ES-I3 (cell line): ENCODE results near the gene HOOK2.

Experiments used
- H3K36me3 ChIP-seq: 2 replicates; pipeline ENCODE4 v1.6.1; 2013; ENCODE audit warnings: mild to moderate bottlenecking, low read length, control low read depth, moderate library complexity; ENCODE audit not compliant: insufficient read depth
- H3K4me1 ChIP-seq: 2 replicates; pipeline ENCODE4 v1.6.1; 2013; ENCODE audit warnings: mild to moderate bottlenecking, control low read depth, low read length; ENCODE audit not compliant: insufficient read depth
- H3K9ac ChIP-seq: 2 replicates; pipeline ENCODE4 v1.6.1; 2013; ENCODE audit warnings: low read depth, mild to moderate bottlenecking, low read length, moderate library complexity
- H3K9me3 ChIP-seq: 2 replicates; pipeline ENCODE4 v1.6.1; 2013; ENCODE audit warnings: mild to moderate bottlenecking, low read length, moderate library complexity; ENCODE audit not compliant: control insufficient read depth, insufficient read depth

Gene HOOK2

GRCh38 chr19:12779162-12779993 is 4.0 kb upstream of the HOOK2 start:
- H3K9me3 ChIP-seq, result no peaks in the 10 kb centered on the region
- no peaks in the 10 kb centered on the region for H3K36me3 ChIP-seq
- peaks cover 4% of the 10 kb centered on the region; the same call in 1 of the 2 replicates for H3K4me1 ChIP-seq
- H3K9ac ChIP-seq, result peak overlapping the region; percentile 66

- peak overlapping the region; percentile 66 for H3K9ac ChIP-seq
- H3K36me3 ChIP-seq, result no peaks in the 10 kb centered on the region
- no peaks in the 10 kb centered on the region for H3K9me3 ChIP-seq
- peaks cover 4% of the 10 kb centered on the region; the same call in 1 of the 2 replicates for H3K4me1 ChIP-seq
Measured at GRCh38 chr19:12778905-12779161, 3.5 kb upstream of the HOOK2 start.

- H3K36me3 ChIP-seq, result no peaks in the 10 kb centered on the region
- no peaks in the 10 kb centered on the region; the same call in 1 of the 2 replicates for H3K4me1 ChIP-seq
- H3K9me3 ChIP-seq, result no peaks in the 10 kb centered on the region
- peak overlapping the region; percentile 66 for H3K9ac ChIP-seq
Measured at GRCh38 chr19:12778017-12778904, 2.9 kb upstream of the HOOK2 start.

GRCh38 chr19:12777217-12778016 is 2.1 kb upstream of the HOOK2 start:
- Histone ChIP-seq H3K9ac (peak overlapping the region; percentile 66; the same call in 1 of the 2 replicates), H3K9me3 (no peaks in the 10 kb centered on the region), H3K4me1 (no peaks in the 10 kb centered on the region; the same call in 1 of the 2 replicates), H3K36me3 (no peaks in the 10 kb centered on the region)

GRCh38 chr19:12773571-12773970 is 1.8 kb downstream of the HOOK2 start:
- H3K9ac ChIP-seq, result no peak overlapping the region
- H3K36me3 ChIP-seq, result no peaks in the 10 kb centered on the region
- no peaks in the 10 kb centered on the region; the same call in 1 of the 2 replicates for H3K4me1 ChIP-seq
- H3K9me3 ChIP-seq, result no peaks in the 10 kb centered on the region

GRCh38 chr19:12772323-12772722 is 3.0 kb downstream of the HOOK2 start:
- Histone ChIP-seq H3K9me3 (no peaks in the 10 kb centered on the region), H3K4me1 (no peaks in the 10 kb centered on the region), H3K36me3 (no peaks in the 10 kb centered on the region), H3K9ac (no peak overlapping the region)

- Histone ChIP-seq H3K36me3 (no peaks in the 10 kb centered on the region), H3K9me3 (no peaks in the 10 kb centered on the region), H3K4me1 (no peaks in the 10 kb centered on the region), H3K9ac (no peak overlapping the region)
Measured at GRCh38 chr19:12770922-12771321, 4.4 kb downstream of the HOOK2 start.

GRCh38 chr19:12769689-12770088 is 5.7 kb downstream of the HOOK2 start:
- Histone ChIP-seq H3K36me3 (no peaks in the 10 kb centered on the region), H3K9me3 (no peaks in the 10 kb centered on the region), H3K4me1 (no peaks in the 10 kb centered on the region), H3K9ac (0 out of 2 replicates have a peak overlapping the region, but pooled peaks have one; percentile 9)

GRCh38 chr19:12767666-12768065 is 7.7 kb downstream of the HOOK2 start:
- H3K9me3 ChIP-seq, result no peaks in the 10 kb centered on the region
- H3K36me3 ChIP-seq, result no peaks in the 10 kb centered on the region
- no peaks in the 10 kb centered on the region for H3K4me1 ChIP-seq
- H3K9ac ChIP-seq, result no peak overlapping the region

- H3K36me3 ChIP-seq, result no peaks in the 10 kb centered on the region
- no peaks in the 10 kb centered on the region for H3K4me1 ChIP-seq
- no peak overlapping the region for H3K9ac ChIP-seq
- H3K9me3 ChIP-seq, result no peaks in the 10 kb centered on the region
Measured at GRCh38 chr19:12767150-12767549, 8.2 kb downstream of the HOOK2 start.

- Histone ChIP-seq H3K9me3 (no peaks in the 10 kb centered on the region), H3K9ac (peak overlapping the region; percentile 56; the same call in 1 of the 2 replicates), H3K36me3 (no peaks in the 10 kb centered on the region), H3K4me1 (no peaks in the 10 kb centered on the region)
Measured at GRCh38 chr19:12766051-12766521, 9.3 kb downstream of the HOOK2 start.

- no peaks in the 10 kb centered on the region for H3K4me1 ChIP-seq
- no peaks in the 10 kb centered on the region for H3K9me3 ChIP-seq
- H3K9ac ChIP-seq, result no peak overlapping the region
- no peaks in the 10 kb centered on the region for H3K36me3 ChIP-seq
Measured at GRCh38 chr19:12764698-12765097, 10.7 kb downstream of the HOOK2 start.

- no peaks in the 10 kb centered on the region for H3K4me1 ChIP-seq
- H3K36me3 ChIP-seq, result no peaks in the 10 kb centered on the region
- no peaks in the 10 kb centered on the region for H3K9me3 ChIP-seq
- no peak overlapping the region for H3K9ac ChIP-seq
Measured at GRCh38 chr19:12763100-12763499, 12.3 kb downstream of the HOOK2 start.

- H3K36me3 ChIP-seq, result no peaks in the 10 kb centered on the region
Measured at GRCh38 chr19:12759686-12760085, 15.7 kb downstream of the HOOK2 start.

More at GRCh38 chr19:12759686-12760085, 15.7 kb downstream of the HOOK2 start:
- Histone ChIP-seq H3K9ac (no peak overlapping the region), H3K9me3 (no peaks in the 10 kb centered on the region), H3K4me1 (no peaks in the 10 kb centered on the region)
